Activated CD4-positive, alpha-beta T cell treated with anti-CD3 and anti-CD28 coated beads for 36 hours (primary cell): ENCODE results near the gene P2RX1. TPM values are rescaled to one million over a fixed set of nuclear protein-coding genes. Genes with fewer than 3 reads are reported as not detected.
"Not testable (repeated sequence)": the region's sequence is repeated elsewhere in the genome, so short reads cannot be mapped to it uniquely, and the experiment has no call there.

Experiments used
- ATAC-seq: fragments of 200-7000 bp; cut with Tn5 transposase; one replicate; pipeline ENCODE4 v1.10.0; 2021; ENCODE audit warnings: mild to moderate bottlenecking, moderate library complexity
- CTCF ChIA-PET: fragments of 350-600 bp; sonication (Branson Sonifier 250); formaldehyde crosslinking; loops from one replicate; lab custom pipeline; 2021; ENCODE audit warnings: antibody characterized with exemption; lab: Charles Lee
- POLR2A ChIA-PET: fragments of 350-600 bp; sonication (Branson Sonifier 250); formaldehyde crosslinking; loops from one replicate; lab custom pipeline; 2021; ENCODE audit warnings: antibody characterized with exemption, inconsistent platforms; lab: Charles Lee
- DNase-seq: peaks from one replicate; pipeline ENCODE4 v3.0.0-alpha.2; 2020
- H3K27ac Mint-ChIP-seq: one replicate; pipeline ENCODE4 v1.8.0; 2021; ENCODE audit warnings: mixed read lengths
- H3K27me3 Mint-ChIP-seq: one replicate; pipeline ENCODE4 v1.8.0; 2021; ENCODE audit warnings: mixed read lengths
- H3K36me3 Mint-ChIP-seq: one replicate; pipeline ENCODE4 v1.8.0; 2021; ENCODE audit warnings: low read depth, mixed read lengths
- H3K4me1 Mint-ChIP-seq: one replicate; pipeline ENCODE4 v1.8.0; 2021; ENCODE audit warnings: mixed read lengths
- H3K4me3 Mint-ChIP-seq: one replicate; pipeline ENCODE4 v1.8.0; 2021; ENCODE audit warnings: mild to moderate bottlenecking, moderate library complexity, mixed read lengths
- H3K9me3 Mint-ChIP-seq: one replicate; pipeline ENCODE4 v1.8.0; 2021; ENCODE audit warnings: low read depth, mixed read lengths
- intact Hi-C, 2 experiments: fragments of 100-400 bp; cut with DNase I in 1 of 2; cut with micrococcal nuclease in 1 of 2; formaldehyde crosslinking; loops; one replicate each; pipeline versions ENCODE4 v1.14.2 to v1.15.1; 2022 to 2024; cut with DNase I, micrococcal nuclease
- total RNA-seq, 2 experiments: library from RNA; stranded (reverse); gene quantifications; one replicate each; pipeline ENCODE4 v1.2.3, GENCODE V29; 2021

The P2RX1 gene
- total RNA-seq, 2 experiments from 2014 or later: 0.72 to 0.89 TPM

DNA sequence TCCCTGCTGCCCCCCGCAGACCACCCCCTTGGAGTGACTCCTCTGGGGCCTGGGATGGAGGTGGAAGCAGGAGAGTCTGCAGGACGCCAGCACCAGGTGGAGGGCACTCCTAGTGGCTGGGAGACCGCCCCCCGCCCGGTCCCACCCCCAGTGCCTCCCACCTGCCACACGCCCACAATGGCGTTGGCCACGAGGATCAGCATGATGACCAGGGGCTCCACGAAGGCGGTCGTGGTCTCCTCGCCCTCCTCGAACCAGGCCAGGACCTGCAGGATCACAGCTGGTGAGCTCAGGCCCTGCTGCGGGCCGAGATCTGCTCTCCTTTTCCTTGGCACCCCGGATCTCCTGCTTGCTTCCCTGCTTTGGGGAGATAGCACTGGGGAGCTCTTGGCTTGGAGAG, 35.2 kb upstream of the P2RX1 start:
- DNase-seq (no peak), ATAC-seq (no peak)
- no peaks in the 10 kb centered on the region for H3K9me3 Mint-ChIP-seq
- peaks cover 13% of the 10 kb centered on the region for H3K36me3 Mint-ChIP-seq
- ChIA-PET CTCF (no interaction called here), POLR2A (no interaction called here)
- no peak overlapping the region for H3K27ac Mint-ChIP-seq
- no peaks in the 10 kb centered on the region for H3K27me3 Mint-ChIP-seq
- H3K4me3 Mint-ChIP-seq: no peak overlapping the region
- peaks cover 3% of the 10 kb centered on the region for H3K4me1 Mint-ChIP-seq
- intact Hi-C loops: no loop called here

DNA sequence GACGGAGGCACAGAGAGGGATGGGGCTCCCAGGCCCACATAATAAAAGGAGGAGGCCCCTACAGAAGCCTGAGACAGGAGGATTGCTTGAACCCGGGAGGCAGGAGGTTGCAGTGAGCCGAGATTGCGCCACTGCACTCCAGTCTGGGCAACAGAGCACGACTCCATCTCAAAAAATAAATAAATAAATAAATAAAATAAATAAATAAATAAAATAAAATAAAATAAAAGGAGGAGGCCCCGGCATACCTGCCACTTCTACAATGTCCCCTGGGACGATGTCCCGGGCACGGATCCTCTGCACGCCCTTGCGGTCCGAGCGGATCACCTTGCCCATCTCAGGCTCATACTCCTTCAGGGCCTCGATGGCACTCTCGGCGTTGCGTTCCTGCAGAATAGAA, 34.7 kb upstream of the P2RX1 start:
- Mint-ChIP-seq H3K27me3 (no peaks in the 10 kb centered on the region), H3K27ac (no peak overlapping the region), H3K36me3 (peaks cover 15% of the 10 kb centered on the region), H3K4me3 (no peak overlapping the region), H3K9me3 (no peaks in the 10 kb centered on the region), H3K4me1 (no peaks in the 10 kb centered on the region)
- ATAC-seq: no peak
- CTCF ChIA-PET: interaction anchor here (1.1 kb wide), 1 partner anchor 58 kb away, joined by 3 read pairs; the partner anchor contains the start of gene CAMKK1
- POLR2A ChIA-PET: no interaction called here
- intact Hi-C loops: no loop called here
- DNase-seq: no peak

GRCh38 chr17:3950584-3950983, 34.3 kb upstream of the P2RX1 start:
- no peaks in the 10 kb centered on the region for H3K27me3 Mint-ChIP-seq
- H3K4me3 Mint-ChIP-seq: no peak overlapping the region
- H3K4me1 Mint-ChIP-seq: no peaks in the 10 kb centered on the region
- ATAC-seq (no peak), DNase-seq (no peak)
- intact Hi-C loops: no loop called here
- ChIA-PET POLR2A (no interaction called here), CTCF (interaction anchor here (1.1 kb wide), 1 partner anchor 58 kb away, joined by 3 read pairs; the partner anchor contains the start of gene CAMKK1)
- peaks cover 19% of the 10 kb centered on the region for H3K36me3 Mint-ChIP-seq
- H3K9me3 Mint-ChIP-seq: no peaks in the 10 kb centered on the region
- H3K27ac Mint-ChIP-seq: no peak overlapping the region

GRCh38 chr17:3949418-3949817, 33.2 kb upstream of the P2RX1 start:
- intact Hi-C loops: no loop called here
- DNase-seq (no peak), ATAC-seq (no peak)
- CTCF ChIA-PET: interaction anchor here (0.6 to 1.0 kb wide), 3 partner anchors 16 to 220 kb away, joined by 3 to 4 read pairs (median 3); no protein-coding TSS in a partner anchor
- Mint-ChIP-seq H3K9me3 (no peaks in the 10 kb centered on the region), H3K27me3 (no peaks in the 10 kb centered on the region), H3K36me3 (peaks cover 24% of the 10 kb centered on the region), H3K4me3 (no peak overlapping the region), H3K27ac (peak overlapping the region; percentile 31), H3K4me1 (no peaks in the 10 kb centered on the region)
- POLR2A ChIA-PET: interaction anchor here (0.7 kb wide), 1 partner anchor 13 kb away, joined by 4 read pairs; no protein-coding TSS in a partner anchor

- H3K9me3 Mint-ChIP-seq, DNase-seq, ATAC-seq, H3K27me3 Mint-ChIP-seq, intact Hi-C loops, POLR2A ChIA-PET, H3K4me3 Mint-ChIP-seq, H3K27ac Mint-ChIP-seq, H3K4me1 Mint-ChIP-seq: not testable (repeated sequence)
- peaks cover 32% of the 10 kb centered on the region for H3K36me3 Mint-ChIP-seq
- CTCF ChIA-PET: interaction anchor here (0.6 to 1.2 kb wide), 5 partner anchors 16 to 1618 kb away, joined by 3 to 5 read pairs (median 3); no protein-coding TSS in a partner anchor
These were observed 32.3 kb upstream of the P2RX1 start for GRCh38 chr17:3948551-3948950.

- no peaks in the 10 kb centered on the region for H3K9me3 Mint-ChIP-seq
- no peak for DNase-seq
- no peak overlapping the region for H3K4me3 Mint-ChIP-seq
- H3K36me3 Mint-ChIP-seq: peaks cover 41% of the 10 kb centered on the region
- ChIA-PET CTCF (interaction anchor here (0.7 to 1.4 kb wide), 3 partner anchors 11 to 59 kb away, joined by 3 to 5 read pairs (median 4); no protein-coding TSS in a partner anchor), POLR2A (no interaction called here)
- no peak for ATAC-seq
- no peaks in the 10 kb centered on the region for H3K4me1 Mint-ChIP-seq
- no peak overlapping the region for H3K27ac Mint-ChIP-seq
- intact Hi-C loops: no loop called here
- H3K27me3 Mint-ChIP-seq: no peaks in the 10 kb centered on the region
These were observed 31.1 kb upstream of the P2RX1 start for GRCh38 chr17:3947318-3947810.

DNA sequence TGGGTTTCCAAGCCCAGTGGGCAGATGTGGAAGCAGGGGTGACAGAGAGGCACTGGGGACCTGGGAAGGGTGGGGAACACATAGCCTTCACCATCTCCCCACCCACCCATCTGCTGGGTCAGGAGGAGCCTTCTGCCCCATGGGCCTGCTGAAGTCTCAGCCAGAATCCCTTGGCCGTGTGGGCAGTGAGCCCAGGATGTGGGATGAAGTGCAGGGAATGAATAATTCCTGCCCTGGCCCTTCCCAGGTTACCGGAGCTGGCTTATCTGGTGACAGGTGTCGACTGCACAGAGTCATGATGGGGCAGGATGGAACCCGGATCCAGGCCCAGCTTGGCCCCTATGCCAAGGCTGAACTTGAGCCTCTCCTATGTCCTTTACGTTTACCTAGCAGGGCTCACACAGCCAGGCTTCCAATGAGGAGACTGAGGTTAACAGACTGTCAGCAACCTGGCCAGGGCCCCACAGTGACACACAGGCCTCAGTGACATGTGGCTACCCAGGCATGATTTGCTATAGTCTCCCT, 30.5 kb upstream of the P2RX1 start:
- Mint-ChIP-seq H3K4me3 (no peak overlapping the region), H3K4me1 (no peaks in the 10 kb centered on the region), H3K9me3 (no peaks in the 10 kb centered on the region), H3K27me3 (no peaks in the 10 kb centered on the region), H3K36me3 (peaks cover 41% of the 10 kb centered on the region), H3K27ac (no peak overlapping the region)
- CTCF ChIA-PET: interaction anchor here (1.4 kb wide), 1 partner anchor 11 kb away, joined by 4 read pairs; no protein-coding TSS in a partner anchor
- POLR2A ChIA-PET: no interaction called here
- intact Hi-C loops: no loop called here
- no peak for DNase-seq
- no peak for ATAC-seq

DNA sequence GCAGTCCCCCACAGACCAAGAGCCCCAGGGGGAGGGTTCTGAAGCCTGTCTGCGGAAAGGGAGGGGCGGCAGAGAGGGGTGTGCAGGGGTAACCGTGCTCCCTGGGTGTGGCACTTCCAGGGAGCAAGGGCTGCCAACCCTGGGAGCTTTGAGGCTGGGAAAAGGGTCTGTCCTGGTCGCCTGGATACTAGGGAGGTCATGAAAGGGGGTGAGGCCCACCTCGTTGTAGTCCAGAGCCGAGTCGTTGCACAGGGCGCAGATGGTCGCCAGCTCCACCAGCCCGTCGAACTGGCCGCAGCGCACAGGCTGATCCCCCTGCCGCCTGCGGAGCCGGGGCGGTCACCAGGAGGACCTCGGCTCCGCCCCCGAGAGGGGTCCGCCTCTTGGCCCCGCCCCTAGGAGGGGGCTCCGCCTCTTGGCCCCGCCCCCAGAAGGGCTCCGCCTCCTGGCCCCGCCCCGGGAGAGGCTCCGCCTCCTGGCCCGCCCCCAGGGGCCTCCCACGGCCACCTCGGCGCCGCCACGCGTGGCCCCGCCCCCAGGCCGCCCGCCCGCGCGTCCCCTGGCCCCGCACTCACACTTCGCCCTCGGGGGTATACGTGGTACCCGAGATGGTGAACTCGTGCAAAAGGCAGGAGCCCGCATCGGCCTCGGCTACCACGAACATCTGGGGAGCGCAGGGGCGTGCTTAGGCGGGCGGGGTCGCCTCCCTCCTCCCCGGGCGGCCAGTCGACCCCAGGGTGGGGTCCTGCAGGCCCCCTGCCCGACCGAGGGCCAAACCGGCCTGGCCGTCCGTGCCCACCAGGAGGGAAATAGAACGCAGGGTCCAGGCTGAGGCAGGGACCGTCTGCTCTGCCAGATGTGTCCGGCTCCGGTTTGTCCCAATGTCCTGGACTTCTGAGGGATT, 28.5 kb upstream of the P2RX1 start:
- ATAC-seq (peak; percentile 88), DNase-seq (peak; percentile 72)
- intact Hi-C loops: loop anchor here in 1 of 2 experiments (1.0 kb wide), 3 partner anchors 20 to 98 kb away; partner anchors contain the start of genes ATP2A3, CAMKK1 and NCBP3
- no peak overlapping the region for H3K4me3 Mint-ChIP-seq
- no peaks in the 10 kb centered on the region for H3K27me3 Mint-ChIP-seq
- H3K36me3 Mint-ChIP-seq: peaks cover 47% of the 10 kb centered on the region
- no peaks in the 10 kb centered on the region for H3K4me1 Mint-ChIP-seq
- ChIA-PET CTCF (interaction anchor here (0.6 kb wide), 1 partner anchor 32 kb away, joined by 4 read pairs; no protein-coding TSS in a partner anchor), POLR2A (no interaction called here)
- H3K9me3 Mint-ChIP-seq: no peaks in the 10 kb centered on the region
- no peak overlapping the region for H3K27ac Mint-ChIP-seq

DNA sequence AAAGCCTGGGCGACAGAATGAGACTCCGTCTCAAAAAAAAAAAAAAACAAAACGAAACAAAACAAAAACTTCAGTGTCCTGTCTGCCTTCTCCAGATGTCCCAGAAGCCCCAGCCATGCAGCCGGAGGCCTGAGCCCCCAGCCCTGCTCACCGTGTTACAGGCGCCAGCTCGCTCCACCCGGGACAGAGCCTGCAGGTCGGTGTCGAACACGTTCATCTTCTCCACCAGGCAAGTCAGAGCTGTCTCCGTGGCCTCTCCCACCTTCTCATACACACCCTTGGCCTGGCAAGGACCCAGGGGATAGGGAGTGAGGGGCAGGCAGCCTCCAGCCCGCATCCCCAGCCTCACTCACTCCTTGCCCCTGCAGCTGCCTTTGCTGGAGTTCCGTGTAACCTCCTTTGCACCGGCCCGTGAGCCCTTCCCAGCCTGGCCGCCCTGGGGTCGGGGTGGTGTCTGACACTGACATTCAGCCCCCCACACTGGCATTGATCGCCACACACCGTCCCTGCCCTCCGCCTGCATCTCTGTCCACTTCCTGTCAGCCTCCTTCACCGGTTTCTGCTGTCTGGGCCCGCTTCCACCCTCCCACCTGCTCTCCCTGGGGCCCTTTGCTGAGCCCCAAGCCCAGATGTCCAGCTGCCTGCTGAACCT, 27.1 kb upstream of the P2RX1 start:
- POLR2A ChIA-PET: no interaction called here
- intact Hi-C loops: no loop called here
- Mint-ChIP-seq H3K36me3 (peaks cover 45% of the 10 kb centered on the region), H3K27me3 (no peaks in the 10 kb centered on the region), H3K4me3 (no peak overlapping the region), H3K4me1 (no peaks in the 10 kb centered on the region), H3K27ac (no peak overlapping the region), H3K9me3 (no peaks in the 10 kb centered on the region)
- CTCF ChIA-PET: no interaction called here
- DNase-seq (no peak), ATAC-seq (no peak)

GRCh38 chr17:3940965-3941698, 24.9 kb upstream of the P2RX1 start:
- POLR2A ChIA-PET: no interaction called here
- no peaks in the 10 kb centered on the region for H3K4me1 Mint-ChIP-seq
- H3K36me3 Mint-ChIP-seq: peaks cover 53% of the 10 kb centered on the region
- no peak overlapping the region for H3K4me3 Mint-ChIP-seq
- no peak overlapping the region for H3K27ac Mint-ChIP-seq
- intact Hi-C loops: no loop called here
- no peaks in the 10 kb centered on the region for H3K27me3 Mint-ChIP-seq
- H3K9me3 Mint-ChIP-seq: no peaks in the 10 kb centered on the region
- CTCF ChIA-PET: no interaction called here
- no peak for ATAC-seq
- no peak for DNase-seq

DNA sequence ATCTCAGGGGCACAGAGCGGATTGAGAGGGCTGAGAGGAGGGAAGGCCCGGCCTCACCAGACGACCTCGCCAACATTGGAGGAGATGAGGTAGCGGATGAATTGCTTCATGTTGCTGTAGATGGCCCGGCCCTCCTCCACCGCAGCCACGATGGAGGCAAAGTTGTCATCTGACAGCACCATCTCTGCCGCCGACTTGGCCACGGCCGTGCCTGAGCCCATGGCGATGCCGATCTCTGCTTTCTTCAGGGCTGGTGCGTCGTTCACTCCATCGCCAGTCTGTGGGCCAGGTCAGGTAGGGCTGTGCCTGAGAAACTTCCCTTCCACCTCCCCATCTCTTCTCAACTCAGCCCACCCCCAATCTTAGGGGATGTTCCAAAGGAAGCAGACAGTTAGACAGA, 21.1 kb upstream of the P2RX1 start:
- POLR2A ChIA-PET: no interaction called here
- H3K9me3 Mint-ChIP-seq: no peaks in the 10 kb centered on the region
- H3K36me3 Mint-ChIP-seq: peaks cover 40% of the 10 kb centered on the region
- peak overlapping the region; percentile 59 for H3K27ac Mint-ChIP-seq
- H3K4me3 Mint-ChIP-seq: no peak overlapping the region
- ATAC-seq: no peak
- DNase-seq: no peak
- H3K4me1 Mint-ChIP-seq: no peaks in the 10 kb centered on the region
- no peaks in the 10 kb centered on the region for H3K27me3 Mint-ChIP-seq
- CTCF ChIA-PET: no interaction called here
- intact Hi-C loops: no loop called here
